HAP-1 (cell line): ENCODE data around the gene QDPR.

ENCODE experiments used
- DNase-seq, 2 experiments: peaks; one replicate each; pipeline ENCODE4 v3.0.0-alpha.2; 2016 to 2020; ENCODE audit warnings: low spot score in 2 of 2
- H3K27me3 ChIP-seq: fragments of 250-450 bp; sonication (Bioruptor Pico); 2 replicates; pipeline ENCODE4 v1.5.1; 2020; ENCODE audit warnings: low read depth, mild to moderate bottlenecking, moderate library complexity
- H3K36me3 ChIP-seq: fragments of 250-450 bp; sonication (Bioruptor Pico); replicated peaks from 2 replicates; pipeline ENCODE4 v1.5.1; 2020; ENCODE audit warnings: mild to moderate bottlenecking
- H3K4me1 ChIP-seq: fragments of 250-450 bp; sonication (Bioruptor Pico); 2 replicates; pipeline ENCODE4 v1.5.1; 2020; ENCODE audit warnings: mild to moderate bottlenecking
- H3K4me3 ChIP-seq: fragments of 250-450 bp; sonication (Bioruptor Pico); 2 replicates; pipeline ENCODE4 v1.5.1; 2020; ENCODE audit warnings: mild to moderate bottlenecking, moderate library complexity
- H3K9me3 ChIP-seq: fragments of 250-450 bp; sonication (Bioruptor Pico); 2 replicates; pipeline ENCODE4 v1.5.1; 2020; ENCODE audit warnings: mild to moderate bottlenecking, moderate library complexity
- in situ Hi-C: fragments of 300-500 bp; cut with MboI; formaldehyde crosslinking; loops from 3 replicates; pipeline ENCODE4 v1.14.3; 2020; ENCODE audit warnings: low sequenced_read_pairs, inconsistent platforms, mixed read lengths

Gene QDPR

DNA sequence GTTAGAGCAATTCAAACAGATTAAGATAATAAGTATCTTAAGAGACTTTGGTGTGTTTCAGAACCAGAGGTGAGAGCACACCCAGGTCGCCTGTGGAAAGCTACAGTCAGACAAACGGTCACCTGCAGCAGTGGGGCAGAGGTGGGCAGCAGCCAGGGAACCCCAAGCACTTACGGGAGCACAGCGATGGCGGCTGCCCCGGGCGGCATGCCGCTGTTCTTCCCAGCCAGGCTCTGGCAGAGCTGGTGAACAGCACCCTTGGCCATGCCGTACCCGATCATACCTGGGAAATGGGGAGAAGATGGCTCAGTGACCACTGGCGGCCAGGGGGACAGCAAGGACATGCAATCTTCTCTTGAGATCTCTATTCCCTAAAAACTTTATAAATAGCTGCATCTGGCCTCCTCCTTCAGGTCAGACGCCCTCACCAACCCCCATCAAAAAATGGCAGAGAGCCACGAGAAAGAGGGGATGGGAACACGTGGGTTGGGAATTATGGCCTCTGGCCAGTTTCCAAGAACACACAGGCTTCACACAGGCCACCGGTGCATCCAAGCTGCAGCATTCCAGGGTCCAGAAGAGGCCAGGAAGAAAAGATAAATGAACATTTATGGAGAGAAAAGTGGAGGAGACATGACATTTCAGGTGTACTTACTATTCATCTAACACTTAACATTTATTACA lies 19.7 kb downstream of the QDPR start:
- no peak for DNase-seq
- no peaks in the 10 kb centered on the region for H3K27me3 ChIP-seq
- no peak overlapping the region for H3K4me3 ChIP-seq
- no peaks in the 10 kb centered on the region for H3K9me3 ChIP-seq
- in situ Hi-C loops, result no loop called here
- H3K36me3 ChIP-seq, result peaks cover 30% of the 10 kb centered on the region
- H3K4me1 ChIP-seq, result no peaks in the 10 kb centered on the region; the same call in 1 of the 2 replicates

DNA sequence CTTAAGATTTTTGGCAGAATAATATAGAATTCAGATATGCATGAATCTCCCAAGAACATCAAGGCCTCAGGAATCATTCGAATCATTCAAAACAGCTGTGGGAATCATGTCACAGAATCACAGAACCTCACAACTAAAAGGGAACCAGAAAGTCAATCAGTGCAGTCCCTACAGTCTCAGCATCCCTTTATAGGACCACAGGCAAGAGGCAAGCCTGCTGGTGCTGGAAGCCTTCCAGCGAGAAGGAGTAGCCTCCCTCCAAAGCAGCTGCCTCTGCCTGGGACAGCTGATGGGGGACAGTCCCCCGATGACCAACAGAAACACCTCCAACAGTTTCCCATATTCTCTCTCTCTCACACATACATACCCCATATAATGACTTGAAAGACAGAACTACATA lies 20.7 kb downstream of the QDPR start:
- Histone ChIP-seq H3K4me1 (no peaks in the 10 kb centered on the region; the same call in 1 of the 2 replicates), H3K9me3 (no peaks in the 10 kb centered on the region), H3K27me3 (no peaks in the 10 kb centered on the region), H3K4me3 (no peak overlapping the region), H3K36me3 (peaks cover 36% of the 10 kb centered on the region)
- no peak for DNase-seq
- in situ Hi-C loops, result no loop called here

DNA sequence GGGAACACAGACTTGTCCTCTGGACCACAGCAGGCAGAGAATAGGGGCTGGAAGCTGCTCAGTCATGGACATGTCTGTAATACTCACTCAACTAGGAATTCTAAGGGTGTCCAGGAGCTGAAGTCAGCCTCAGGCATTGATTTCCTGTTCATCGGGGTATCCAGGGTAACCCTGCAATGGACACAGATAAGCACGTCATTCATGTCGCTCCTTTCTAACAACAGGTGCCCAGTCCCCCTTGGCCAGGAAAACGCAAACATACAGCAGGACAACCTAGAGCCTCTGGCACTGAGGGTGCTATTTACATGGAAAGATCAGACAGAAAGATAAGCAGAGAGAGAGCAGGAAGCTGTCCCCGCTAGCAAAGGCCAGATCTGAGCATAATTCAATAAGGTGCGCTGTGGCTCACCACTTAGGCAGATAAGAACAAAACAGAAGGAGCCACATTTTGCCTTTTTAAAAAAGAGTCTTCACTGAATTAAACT lies 21.3 kb downstream of the QDPR start:
- H3K36me3 ChIP-seq, result peaks cover 37% of the 10 kb centered on the region
- no peak for DNase-seq
- H3K4me3 ChIP-seq, result no peak overlapping the region
- in situ Hi-C loops, result no loop called here
- no peaks in the 10 kb centered on the region for H3K9me3 ChIP-seq
- no peaks in the 10 kb centered on the region; the same call in 1 of the 2 replicates for H3K4me1 ChIP-seq
- H3K27me3 ChIP-seq, result no peaks in the 10 kb centered on the region

DNA sequence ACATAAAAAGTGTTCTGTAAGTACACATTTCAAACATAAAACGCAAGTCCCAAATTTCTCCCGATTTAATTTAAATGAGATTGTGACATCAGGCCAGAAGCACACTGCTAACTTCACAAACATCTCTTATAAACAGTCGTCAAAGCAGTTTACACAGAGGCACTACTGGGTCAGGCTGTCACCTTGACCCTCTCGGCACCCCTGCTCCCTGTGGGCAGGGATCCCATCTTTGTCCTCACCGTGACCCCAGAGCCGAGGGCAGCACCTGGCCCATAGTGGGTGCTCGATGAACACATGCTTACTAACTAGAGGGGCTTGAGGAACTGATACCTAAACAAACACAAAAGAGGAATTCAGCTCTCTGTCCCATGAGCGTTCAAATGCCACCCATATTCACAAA lies 22.2 kb downstream of the QDPR start:
- H3K4me3 ChIP-seq, result no peak overlapping the region
- H3K4me1 ChIP-seq, result no peaks in the 10 kb centered on the region; the same call in 1 of the 2 replicates
- no peaks in the 10 kb centered on the region for H3K27me3 ChIP-seq
- DNase-seq, result no peak
- H3K36me3 ChIP-seq, result peaks cover 29% of the 10 kb centered on the region
- no peaks in the 10 kb centered on the region for H3K9me3 ChIP-seq
- in situ Hi-C loops, result no loop called here

DNA sequence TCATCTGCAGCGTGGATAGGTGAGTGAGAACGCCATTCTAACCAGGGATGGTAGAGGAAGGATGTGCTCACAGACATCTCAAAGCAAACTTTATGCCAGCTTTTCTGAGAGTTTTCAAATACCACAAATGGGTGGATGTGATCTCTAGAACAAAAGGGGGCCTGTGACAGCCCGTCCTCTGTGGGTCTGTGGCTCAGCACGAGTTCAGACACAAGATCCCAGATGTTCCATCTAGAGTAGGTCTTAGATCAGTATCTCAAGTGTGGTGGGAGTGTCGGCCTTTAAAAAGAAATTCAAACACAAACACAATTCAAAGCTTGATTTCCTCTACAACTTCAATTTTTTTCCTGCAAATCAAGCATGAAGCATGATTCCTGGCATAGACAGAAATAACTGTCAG lies 22.8 kb downstream of the QDPR start:
- Histone ChIP-seq H3K36me3 (peaks cover 29% of the 10 kb centered on the region), H3K4me1 (no peaks in the 10 kb centered on the region; the same call in 1 of the 2 replicates), H3K4me3 (no peak overlapping the region), H3K27me3 (no peaks in the 10 kb centered on the region), H3K9me3 (no peaks in the 10 kb centered on the region)
- in situ Hi-C loops, result no loop called here
- no peak for DNase-seq

DNA sequence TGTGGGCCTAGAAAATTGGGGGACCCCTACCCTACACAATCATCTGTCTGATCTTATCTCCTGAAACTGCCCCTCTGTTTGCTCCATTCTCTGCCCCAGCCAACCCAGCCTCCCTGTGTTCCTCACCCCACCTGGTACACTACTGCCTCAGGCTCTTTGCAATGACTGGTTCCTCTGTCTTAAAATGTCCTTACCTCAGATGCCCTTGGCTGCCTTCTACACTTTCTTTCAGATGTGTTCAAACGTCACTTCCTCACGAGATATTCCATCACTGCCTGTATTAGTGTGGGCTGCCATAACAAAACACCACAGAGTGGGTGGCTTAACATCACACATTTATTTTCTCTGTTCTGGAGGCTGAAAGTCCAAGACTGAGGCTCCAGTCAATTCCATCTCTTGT lies 29.2 kb downstream of the QDPR start:
- Histone ChIP-seq H3K36me3 (peaks cover 11% of the 10 kb centered on the region), H3K9me3 (no peaks in the 10 kb centered on the region), H3K4me3 (no peak overlapping the region), H3K27me3 (no peaks in the 10 kb centered on the region), H3K4me1 (no peaks in the 10 kb centered on the region)
- in situ Hi-C loops, result no loop called here
- no peak for DNase-seq

DNA sequence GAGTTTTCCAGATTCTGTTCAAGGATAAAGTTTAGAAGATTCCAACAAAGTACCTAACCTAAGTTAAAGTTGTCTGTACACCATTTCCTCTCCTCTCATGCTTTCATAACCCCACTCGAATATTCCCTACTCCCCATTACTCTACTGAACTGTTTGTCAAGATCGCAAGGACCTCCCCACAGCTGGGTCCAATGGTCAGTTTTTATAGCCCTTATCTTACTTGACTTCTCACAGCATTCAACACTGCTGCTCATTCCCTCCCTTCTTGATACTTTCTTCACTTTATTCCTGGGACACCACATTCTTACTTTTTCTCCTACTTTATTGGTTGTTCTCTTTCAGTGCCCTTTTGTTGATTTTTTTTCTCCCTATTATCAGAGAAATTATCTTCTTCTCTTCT lies 30.9 kb downstream of the QDPR start:
- H3K4me3 ChIP-seq, result no peak overlapping the region
- H3K27me3 ChIP-seq, result no peaks in the 10 kb centered on the region
- no peaks in the 10 kb centered on the region for H3K4me1 ChIP-seq
- H3K36me3 ChIP-seq, result no peaks in the 10 kb centered on the region; the same call in 1 of the 2 replicates
- no peak for DNase-seq
- H3K9me3 ChIP-seq, result no peaks in the 10 kb centered on the region
- in situ Hi-C loops, result no loop called here

DNA sequence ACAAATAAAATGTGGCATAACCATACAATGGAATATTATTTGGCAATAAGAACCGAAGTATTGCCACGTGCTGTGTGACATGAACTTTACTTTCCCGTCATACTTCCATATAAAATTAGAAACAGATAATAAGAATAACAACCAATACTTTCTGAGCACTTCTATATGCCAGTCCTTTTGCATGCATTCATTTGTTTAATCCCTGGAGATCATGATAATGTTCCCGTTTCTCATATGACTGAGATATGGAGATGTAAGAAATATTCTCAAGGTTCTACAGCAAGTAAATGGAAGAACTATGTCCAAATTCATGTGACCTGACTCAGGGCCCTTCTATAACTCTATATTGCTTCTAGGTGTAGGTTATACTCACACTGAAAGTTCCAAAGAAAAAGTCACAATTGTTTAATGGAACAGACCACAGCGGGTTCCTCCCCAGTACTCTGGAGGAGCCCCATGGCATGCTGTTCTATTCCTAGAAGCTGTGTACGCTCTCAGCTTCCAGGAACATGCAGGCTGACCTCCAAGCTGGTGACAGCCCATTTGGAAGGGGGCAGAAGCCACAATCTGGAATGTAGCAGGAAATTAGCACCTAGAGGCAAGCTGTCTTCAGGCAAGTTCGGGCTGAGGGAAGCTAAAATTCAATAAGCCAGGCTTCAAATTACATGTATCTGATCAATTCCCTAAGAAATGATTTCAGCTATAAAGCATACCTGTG lies 31.5 kb downstream of the QDPR start:
- Histone ChIP-seq H3K4me3 (no peak overlapping the region), H3K27me3 (no peaks in the 10 kb centered on the region), H3K36me3 (no peaks in the 10 kb centered on the region), H3K4me1 (no peaks in the 10 kb centered on the region), H3K9me3 (no peaks in the 10 kb centered on the region)
- in situ Hi-C loops, result no loop called here
- no peak for DNase-seq

DNA sequence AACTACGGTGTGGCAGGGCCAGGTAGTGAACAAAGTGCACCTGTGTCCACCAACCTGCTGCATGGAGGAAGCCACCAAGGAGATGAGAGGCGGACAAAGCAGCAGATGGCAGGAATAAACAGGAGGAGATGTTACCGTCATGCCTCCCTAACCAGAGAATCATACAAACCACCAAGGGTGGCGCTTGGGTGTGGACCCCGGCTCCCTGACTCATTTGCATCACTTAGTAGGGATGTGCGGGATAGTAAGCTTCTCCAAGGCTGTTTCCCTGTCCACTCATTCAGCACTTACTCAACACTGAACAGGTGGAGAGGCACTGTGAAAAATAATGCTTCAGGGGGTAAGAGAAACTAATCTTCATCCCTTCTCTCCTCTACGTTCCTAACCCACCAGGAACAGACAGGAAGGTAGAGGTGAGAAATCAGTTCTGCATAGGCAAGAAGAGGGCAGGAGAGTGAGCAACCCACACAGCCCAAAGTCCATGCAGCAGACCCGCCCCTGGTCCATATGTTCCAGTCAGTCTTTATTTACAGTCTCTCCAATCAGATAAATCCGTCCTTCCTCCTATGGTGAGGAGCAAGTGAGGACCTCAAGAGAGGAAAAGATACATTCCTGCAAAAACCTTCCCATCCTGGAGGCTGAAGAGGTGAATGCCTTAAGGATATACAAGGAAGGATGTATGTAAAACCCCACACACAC lies 34.0 kb downstream of the QDPR start:
- no peaks in the 10 kb centered on the region for H3K4me1 ChIP-seq
- in situ Hi-C loops, result loop anchor here (10.0 kb wide), 1 partner anchor 1193 kb away; no protein-coding TSS in a partner anchor
- DNase-seq, result no peak
- H3K4me3 ChIP-seq, result no peak overlapping the region
- no peaks in the 10 kb centered on the region for H3K36me3 ChIP-seq
- H3K27me3 ChIP-seq, result no peaks in the 10 kb centered on the region
- no peaks in the 10 kb centered on the region for H3K9me3 ChIP-seq

DNA sequence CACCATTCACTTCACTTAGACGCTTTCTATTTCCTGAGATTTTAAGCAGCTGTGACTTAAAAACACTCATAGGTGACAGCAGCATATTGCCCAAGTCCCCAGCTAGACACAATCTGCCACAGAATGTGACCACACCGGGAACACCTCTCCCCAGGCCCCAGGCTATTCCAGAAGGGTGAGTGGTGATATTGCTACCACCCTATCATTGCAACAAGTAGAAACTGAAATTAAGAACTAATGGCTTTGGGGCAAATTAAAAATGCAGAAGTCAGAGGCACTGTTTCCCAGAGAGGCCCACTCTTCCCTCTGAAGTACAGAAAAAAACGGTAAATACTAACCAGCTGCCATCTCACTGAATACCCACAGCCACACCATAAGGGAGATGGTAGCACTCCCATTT lies 35.0 kb downstream of the QDPR start:
- Histone ChIP-seq H3K36me3 (no peaks in the 10 kb centered on the region), H3K4me3 (no peak overlapping the region), H3K4me1 (no peaks in the 10 kb centered on the region), H3K27me3 (no peaks in the 10 kb centered on the region), H3K9me3 (no peaks in the 10 kb centered on the region)
- DNase-seq, result no peak
- in situ Hi-C loops, result loop anchor here (10.0 kb wide), 1 partner anchor 1192 kb away; no protein-coding TSS in a partner anchor

DNA sequence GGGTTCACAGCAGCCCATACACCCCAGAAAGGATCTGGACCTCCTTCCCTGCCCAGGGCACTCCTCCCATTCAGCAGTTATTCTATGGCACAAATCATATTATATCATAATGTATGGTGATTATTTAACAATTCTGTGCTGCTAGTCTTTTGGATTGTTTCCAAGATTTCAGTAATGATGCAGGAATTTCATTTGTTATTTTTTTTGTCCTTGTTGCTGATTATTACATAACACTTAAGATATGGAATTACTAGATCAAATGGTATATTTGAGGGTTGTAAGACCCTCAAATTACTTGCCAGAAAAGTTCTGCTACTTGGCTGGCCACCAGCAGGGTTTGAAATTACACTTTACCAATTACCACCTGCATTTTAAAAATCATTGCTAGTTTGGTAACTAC lies 36.4 kb downstream of the QDPR start:
- Histone ChIP-seq H3K9me3 (no peaks in the 10 kb centered on the region), H3K4me3 (no peak overlapping the region), H3K36me3 (no peaks in the 10 kb centered on the region), H3K4me1 (no peaks in the 10 kb centered on the region), H3K27me3 (no peaks in the 10 kb centered on the region)
- DNase-seq, result no peak
- in situ Hi-C loops, result loop anchor here (10.0 kb wide), 1 partner anchor 1191 kb away; no protein-coding TSS in a partner anchor

DNA sequence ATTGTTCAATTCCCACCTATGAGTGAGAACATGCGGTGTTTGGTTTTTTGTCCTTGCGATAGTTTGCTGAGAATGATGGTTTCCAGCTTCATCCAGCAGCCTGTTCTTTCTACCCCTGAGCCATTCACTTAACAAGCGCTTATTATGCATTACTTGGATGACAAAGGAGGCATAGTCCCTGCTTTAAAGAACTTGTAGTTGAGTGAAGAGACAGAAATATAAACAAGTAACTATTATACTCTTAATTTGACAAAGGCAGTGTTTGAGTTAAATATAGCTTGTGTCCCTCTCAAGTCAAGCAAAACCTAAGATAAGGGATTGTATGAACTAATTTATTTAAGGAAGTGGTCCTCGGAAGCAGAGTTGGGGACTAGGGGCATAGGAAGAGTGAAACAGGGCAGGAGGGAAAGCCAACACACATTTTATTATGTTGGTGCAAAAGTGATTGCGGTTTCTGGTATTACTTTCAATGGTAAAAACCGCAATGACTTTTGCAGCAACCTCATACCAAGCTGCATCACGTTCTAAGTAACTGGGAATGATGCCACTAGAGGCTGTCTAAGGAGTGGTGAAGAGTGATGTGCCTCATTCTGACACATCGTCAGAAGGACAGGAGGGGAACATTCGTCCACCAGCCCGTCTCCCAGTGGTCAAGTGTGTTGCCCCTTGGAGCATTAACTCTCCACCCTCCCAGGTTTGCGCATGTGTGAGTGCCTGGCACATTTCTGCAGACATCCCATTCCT lies 41.8 kb downstream of the QDPR start:
- DNase-seq, result no peak
- Histone ChIP-seq H3K4me3 (no peak overlapping the region), H3K36me3 (no peaks in the 10 kb centered on the region), H3K4me1 (no peaks in the 10 kb centered on the region), H3K27me3 (no peaks in the 10 kb centered on the region), H3K9me3 (no peaks in the 10 kb centered on the region)
- in situ Hi-C loops, result loop anchor here (5.0 to 10.0 kb wide), 2 partner anchors 123 to 1185 kb away; no protein-coding TSS in a partner anchor

DNA sequence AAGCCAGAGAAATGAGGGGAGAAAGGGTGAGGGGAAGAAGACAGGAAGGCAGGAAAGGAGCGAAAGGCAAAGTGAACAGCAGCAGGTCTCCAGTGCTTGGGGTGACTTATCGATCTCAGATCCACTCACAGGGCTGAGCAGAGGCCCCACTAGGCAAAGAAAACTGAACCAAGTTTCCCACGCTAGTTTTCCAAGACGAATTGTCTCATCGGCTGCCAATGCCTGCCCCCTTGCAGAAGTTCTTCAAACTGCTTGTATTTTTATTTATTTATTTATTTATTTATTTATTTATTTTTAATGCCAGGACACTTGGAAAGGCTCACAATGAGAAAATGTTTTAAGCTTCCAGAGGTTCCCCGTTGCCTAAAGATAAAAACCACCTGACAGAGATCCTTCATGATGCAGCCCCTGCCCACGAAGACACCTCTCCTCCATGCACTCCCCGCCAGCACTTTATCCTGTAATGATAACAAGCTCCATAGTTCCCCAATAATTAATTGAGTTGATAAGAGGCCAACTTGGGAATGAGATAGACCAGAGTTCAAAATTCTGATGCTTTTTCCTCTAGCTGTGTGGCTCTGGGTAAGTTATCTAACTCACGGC lies 43.2 kb downstream of the QDPR start:
- Histone ChIP-seq H3K9me3 (no peaks in the 10 kb centered on the region), H3K36me3 (no peaks in the 10 kb centered on the region), H3K4me3 (no peak overlapping the region), H3K27me3 (no peaks in the 10 kb centered on the region), H3K4me1 (no peaks in the 10 kb centered on the region)
- in situ Hi-C loops, result loop anchor here (5.0 kb wide), 1 partner anchor 121 kb away; no protein-coding TSS in a partner anchor
- DNase-seq, result peak; percentile 30 to 61
